Middle frontal gyrus (tissue), 1 donor: Measurements from ENCODE around the gene ATG9A.
"Not testable (repeated sequence)": the region's sequence is repeated elsewhere in the genome, so short reads cannot be mapped to it uniquely, and the experiment has no call there.

ENCODE experiments used
- DNase-seq: peaks from one replicate; pipeline ENCODE4 v3.0.0-alpha.2; 2015; ENCODE audit warnings: low spot score; ENCODE audit errors: extremely low spot score

Gene ATG9A

DNA sequence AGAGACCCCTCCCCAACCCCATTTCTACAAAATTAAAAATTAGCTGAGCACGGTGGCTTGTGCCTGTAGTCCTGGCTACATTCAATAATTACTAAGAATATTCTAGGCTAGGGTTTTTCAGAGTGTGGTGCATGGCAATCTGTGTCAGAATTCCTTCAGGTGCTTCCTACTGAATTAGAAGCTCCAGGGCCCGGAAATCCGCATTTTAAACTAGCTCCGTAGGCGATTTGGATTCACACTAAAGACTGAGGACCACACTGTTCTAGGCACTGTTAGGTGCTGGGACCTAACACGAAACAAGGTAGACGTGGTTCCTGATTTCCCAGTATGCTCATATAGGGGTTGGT, 23.5 kb downstream of the ATG9A start:
- DNase-seq = no peak

DNA sequence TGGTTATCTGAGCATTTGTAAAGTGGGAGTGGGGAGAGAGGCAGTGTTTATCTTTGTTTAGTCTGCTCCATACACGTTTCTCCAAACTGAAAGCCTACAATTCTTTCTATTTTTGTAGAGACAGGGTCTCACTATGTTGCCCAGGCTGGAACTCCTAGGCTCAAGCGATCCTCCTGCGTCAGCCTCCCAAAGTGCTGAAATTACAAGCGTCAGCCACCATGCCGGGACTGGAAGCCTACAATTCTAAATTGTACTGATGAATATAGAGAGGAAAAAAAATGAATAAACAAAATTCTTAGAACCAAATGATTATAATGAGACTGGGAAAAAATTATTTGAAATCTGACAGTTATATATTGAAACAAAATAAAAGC, 24.3 kb downstream of the ATG9A start:
- DNase-seq = no peak

DNA sequence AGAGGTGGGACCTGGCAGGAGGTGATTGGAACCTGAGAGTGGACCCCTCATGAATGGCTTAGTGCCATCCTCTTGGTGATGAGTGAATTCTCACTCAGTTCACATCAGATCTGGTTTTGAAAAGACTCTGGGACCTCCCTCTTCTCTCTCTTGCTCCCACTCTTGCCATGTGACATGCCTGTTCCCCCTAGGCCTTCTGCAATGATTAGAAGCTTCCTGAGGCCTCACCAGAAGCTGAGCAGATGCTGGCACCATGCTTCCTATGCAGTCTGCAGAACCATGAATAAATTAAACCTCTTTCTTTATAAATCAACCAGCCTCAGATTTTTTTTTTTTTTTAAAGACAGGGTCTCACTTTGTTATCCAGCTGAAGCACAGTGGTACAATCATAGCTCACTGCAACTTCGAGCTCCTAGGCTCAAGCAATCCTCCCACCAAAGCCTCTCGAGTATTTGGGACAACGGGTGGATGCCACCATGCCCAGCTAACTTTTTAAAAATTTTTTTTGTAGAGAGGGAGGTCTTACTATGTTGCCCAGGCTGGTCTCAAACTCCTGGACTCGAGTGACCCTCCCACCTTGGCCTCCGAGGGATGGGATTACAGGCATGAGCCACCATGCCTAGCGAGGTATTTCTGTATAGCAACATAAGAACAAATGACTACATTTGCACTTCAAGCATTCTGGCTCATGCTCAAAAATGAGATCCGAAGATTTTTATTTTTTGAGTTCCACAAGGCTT, 24.8 kb downstream of the ATG9A start:
- DNase-seq = no peak

DNA sequence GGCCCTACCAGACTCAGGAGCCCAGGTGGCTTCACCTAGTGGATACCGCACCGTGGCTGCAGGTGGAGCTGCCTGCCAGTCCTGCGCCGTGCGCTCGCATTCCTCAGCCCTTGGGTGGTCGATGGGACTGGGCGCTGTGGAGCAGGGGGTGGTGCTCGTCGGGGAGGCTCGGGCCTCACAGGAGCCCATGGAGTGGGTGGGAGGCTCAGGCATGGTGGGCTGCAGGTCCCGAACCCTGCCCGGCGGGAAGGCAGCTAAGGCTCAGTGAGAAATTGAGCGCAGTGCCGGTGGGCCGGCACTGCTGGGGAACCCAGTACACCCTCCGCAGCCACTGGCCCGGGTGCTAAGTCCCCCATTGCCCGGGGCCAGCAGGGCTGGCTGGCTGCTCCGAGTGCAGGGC, 28.1 kb downstream of the ATG9A start:
- not testable (repeated sequence) for DNase-seq

DNA sequence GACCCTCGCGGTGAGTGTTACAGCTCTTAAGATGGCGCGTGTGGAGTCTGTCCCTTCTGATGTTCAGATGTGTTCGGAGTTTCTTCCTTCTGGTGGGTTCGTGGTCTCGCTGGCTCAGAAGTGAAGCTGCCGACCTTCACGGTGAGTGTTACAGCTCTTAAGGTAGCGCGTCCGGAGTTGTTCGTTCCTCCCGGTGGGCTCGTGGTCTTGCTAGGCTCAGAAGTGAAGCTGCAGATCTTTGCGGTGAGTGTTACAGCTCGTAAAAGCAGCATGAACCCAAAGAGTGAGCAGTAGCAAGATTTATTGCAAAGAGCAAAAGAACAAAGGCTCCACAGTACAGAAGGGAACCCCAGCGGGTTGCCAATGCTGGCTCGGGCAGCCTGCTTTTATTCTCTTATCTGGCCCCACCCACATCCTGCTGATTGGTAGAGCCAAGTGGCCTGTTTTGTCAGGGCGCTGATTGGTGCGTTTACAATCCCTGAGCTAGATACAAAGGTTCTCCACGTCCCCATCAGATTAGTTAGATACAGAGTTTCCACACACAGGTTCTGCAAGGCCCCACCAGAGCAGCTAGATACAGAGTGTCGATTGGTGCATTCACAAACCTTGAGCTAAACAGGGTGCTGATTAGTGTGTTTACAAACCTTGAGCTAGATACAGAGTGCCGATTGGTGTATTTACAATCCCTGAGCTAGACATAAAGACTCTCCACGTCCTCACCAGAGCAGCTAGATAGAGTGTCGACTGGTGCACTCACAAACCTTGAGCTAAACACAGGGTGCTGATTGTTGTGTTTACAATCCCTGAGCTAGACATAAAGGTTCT, 28.7 kb downstream of the ATG9A start:
- DNase-seq = not testable (repeated sequence)

DNA sequence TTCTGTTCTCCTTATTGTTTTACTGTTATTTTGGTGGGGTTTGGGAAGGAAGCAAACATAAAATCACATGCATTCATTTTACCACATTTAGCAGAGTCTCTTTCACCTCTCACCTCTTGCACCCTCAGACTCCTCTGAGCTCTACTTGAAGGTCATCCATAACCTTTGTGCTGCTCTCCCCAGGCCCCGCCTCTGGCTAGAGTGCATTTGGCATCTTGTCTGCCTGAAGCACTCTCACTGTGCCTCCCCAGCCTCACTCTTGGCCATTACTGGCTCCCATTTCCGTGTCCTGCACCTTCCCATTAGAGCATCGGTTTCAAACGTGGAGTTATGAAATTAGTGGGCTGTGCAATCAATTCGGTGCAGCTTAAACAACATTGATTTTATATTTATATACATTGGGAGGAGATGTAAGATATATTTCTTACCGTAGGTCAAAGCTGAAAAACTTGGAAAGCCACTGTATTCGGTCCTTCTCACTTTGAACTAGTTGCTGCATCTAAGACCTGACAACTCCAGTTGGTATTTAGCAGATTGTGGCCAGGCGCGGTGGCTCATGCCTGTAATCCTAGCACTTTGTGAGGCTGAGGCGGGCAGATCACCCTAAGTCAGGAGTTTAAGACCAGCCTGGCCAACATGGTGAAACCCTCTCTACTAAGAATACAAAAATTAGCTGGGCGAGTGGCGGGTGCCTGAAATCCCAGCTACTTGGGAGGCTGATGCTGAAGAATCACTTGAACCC, 29.8 kb downstream of the ATG9A start:
- no peak for DNase-seq

DNA sequence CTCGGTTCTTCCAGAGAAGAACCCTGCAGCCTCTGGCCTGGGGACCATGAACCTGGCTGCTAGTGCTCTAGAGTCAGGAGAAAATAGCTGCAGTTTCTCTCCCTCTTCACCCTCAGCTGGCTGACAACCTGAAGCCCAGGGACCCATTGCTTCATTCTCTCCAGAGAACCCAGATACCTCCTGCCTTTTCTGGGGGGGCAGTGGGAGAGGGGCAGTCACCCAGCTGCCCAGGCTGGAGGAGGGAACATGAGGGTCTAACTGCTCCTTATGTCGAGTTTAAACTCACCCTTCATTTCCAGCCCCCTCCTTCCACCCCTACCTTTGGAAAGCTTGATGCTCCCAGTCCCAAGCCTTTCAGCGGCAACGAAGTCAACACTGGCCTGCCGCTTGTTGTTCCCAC, 30.5 kb downstream of the ATG9A start:
- DNase-seq = no peak

DNA sequence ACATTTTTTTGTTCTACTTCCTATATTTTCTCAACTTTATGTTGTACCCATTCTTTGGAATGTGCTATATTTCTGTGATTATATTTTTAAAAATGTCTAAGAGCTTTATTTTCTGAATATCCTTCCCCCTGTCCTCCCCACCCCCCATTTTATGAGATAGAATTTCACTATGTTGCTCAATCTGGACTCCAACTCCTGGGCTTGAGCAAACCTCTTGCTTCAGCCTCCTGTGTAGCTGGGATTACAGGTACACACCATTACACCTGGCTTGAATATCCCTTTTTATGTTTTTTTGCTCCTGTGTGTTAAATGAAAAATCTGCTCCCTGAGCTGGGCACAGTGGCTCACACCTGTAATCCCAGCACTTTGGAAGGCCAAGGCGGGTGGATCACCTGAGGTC, 32.0 kb downstream of the ATG9A start:
- no peak for DNase-seq

DNA sequence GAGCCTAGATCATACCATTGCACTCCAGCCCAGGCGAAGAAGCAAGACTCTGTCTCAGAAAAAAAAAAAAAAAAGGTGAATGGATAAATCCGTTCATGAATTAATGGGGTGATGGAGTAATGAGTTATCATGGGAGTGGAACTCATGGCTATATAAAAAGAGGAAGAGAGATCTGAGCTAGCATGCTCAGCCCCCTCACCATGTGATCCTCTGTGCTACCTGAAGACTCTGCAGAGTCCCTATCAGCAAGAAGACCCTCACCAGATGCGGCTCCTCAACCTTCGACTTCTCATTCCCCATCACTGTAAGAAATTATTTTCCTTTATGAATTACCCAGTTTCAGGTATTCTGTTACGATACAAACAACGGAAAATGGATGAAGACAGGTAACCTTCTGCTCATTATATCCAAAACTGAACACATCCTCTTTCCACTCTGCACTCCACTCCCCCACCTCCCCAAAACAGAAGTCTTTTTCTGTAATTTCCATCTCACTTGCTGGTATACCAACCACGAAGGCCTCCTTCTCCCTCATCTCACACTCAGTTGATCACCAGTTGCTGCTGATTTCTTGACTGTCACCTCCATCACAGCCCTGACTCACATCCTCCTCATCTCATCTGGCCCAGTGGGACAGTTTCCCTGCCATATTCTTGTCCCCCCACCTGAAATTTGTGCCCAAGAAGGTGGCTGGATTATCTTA, 42.5 kb downstream of the ATG9A start:
- no peak for DNase-seq

DNA sequence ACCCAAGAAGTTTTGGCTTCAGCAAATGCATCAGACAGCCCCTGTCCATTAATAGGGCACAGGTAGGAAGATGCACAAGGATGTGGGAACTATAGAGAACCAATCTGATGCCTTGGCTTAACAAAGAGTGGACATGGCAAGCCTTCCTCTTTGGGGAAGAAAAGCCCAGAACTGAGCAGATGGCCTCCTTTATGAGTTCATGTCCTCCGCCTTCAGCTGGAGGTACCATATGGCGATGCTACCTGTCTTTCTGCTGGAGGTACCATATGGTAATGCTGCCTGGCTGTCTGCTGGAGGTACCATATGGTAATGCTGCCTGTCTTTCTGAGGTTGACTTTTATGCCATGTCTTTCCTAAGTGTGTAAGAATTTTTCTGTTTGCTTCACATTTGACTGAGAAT, 45.3 kb downstream of the ATG9A start:
- no peak for DNase-seq

DNA sequence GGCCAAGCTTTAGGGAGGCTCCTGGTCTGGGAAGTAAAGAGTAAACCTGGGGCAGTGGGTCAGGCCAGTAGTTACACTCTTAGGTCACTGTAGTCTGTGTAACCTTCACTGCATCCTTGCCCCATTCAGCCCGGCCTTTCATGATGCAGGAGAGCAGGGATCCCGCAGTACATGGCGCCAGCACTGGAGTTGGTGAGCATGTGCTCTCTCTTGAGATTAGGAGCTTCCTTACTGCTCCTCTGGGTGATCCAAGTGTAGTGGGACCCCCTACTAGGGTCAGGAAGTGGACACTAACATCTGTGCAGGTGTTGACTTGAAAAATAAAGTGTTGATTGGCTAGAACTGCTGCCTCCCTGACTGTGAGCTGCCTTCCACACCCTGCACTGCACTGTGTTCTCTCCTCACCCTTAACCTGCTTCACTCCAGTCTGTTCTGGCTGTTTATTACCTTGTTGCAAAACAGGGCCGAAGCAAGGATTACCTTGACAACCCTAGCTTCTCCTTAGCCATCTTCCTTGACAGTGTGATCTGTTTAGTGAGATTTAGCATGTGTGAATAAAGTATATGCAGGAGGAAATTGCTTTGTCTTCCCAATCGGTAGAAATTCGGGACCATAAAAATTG, 46.2 kb downstream of the ATG9A start:
- no peak for DNase-seq

DNA sequence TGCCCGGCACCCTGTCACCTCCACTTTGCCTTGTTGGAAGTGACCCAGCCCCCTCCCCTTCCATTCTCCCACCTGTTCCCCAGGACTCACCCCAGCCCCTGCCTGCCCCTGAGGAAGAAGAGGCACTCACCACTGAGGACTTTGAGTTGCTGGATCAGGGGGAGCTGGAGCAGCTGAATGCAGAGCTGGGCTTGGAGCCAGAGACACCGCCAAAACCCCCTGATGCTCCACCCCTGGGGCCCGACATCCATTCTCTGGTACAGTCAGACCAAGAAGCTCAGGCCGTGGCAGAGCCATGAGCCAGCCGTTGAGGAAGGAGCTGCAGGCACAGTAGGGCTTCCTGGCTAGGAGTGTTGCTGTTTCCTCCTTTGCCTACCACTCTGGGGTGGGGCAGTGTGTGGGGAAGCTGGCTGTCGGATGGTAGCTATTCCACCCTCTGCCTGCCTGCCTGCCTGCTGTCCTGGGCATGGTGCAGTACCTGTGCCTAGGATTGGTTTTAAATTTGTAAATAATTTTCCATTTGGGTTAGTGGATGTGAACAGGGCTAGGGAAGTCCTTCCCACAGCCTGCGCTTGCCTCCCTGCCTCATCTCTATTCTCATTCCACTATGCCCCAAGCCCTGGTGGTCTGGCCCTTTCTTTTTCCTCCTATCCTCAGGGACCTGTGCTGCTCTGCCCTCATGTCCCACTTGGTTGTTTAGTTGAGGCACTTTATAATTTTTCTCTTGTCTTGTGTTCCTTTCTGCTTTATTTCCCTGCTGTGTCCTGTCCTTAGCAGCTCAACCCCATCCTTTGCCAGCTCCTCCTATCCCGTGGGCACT, 46.9 kb downstream of the ATG9A start:
- DNase-seq = no peak

DNA sequence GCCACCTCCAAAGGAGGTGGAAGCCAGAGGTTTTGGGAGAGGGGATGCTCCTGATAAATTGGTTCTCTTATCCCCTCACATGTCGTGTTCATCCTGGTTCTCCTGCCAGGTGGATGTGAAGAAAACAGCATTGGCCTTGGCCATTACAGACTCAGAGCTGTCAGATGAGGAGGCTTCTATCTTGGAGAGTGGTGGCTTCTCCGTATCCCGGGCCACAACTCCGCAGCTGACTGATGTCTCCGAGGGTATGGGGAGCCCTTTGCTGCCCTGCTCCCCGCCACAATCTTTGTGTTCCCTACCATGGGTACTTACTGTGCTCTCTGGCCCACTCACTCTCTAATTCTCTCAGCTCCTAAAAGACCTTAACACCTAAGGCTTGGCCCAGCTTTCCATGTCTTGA, 47.9 kb downstream of the ATG9A start:
- no peak for DNase-seq

DNA sequence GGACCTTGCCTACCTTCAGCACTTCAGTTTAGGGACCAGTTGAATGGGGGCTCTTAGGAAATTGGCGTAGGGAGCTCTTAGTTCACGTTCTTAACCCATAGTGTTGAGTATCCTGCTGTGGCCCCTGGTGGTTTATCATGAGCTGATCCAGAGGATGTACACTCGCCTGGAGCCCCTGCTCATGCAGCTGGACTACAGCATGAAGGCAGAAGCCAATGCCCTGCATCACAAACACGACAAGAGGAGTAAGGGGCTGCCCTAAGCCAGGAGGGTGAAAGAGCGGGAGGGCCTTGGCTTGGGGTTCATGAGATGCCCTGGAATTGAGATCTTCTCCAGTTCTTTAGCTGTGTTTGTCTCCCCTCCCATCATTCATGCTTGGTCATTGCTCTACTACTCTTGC, 48.5 kb downstream of the ATG9A start:
- no peak for DNase-seq

DNA sequence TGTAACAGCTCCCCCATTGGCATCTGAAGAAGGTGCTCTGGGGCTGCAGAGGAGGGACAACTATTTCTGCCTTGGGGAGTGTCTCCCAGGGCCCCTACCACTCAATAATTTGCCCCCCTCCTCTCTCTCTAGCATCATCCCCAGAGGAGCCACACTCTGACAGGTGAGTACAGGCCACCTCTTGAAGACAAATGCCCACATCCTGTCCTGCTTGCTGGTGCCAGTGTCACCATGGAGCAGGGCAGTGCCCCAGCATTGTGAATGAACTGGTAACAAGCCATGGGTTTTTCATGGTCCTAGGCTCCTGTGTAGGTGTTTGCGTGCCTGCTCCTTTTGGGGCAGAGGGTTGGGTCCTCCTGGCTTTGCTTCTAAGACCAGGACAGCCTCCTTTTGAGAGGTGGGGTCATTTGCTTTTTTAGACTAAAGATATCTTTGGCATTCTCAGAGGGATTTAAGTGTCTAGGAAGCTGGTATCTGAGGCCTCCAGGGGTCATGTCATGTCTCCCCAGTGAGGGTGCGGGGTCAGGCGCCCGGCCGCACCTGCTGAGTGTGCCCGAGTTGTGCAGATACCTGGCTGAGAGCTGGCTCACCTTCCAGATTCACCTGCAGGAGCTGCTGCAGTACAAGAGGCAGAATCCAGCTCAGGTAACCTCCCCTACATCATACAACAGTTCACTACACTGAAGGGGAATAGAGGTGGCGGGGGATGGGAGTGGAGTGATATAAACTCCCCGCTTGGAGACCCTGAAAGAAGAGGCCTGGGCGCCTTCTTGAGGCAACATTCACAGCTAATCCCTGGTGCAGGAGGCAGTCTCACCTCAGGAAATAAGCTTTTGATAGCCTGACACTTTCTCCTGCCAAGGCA, 49.6 kb downstream of the ATG9A start:
- no peak for DNase-seq

DNA sequence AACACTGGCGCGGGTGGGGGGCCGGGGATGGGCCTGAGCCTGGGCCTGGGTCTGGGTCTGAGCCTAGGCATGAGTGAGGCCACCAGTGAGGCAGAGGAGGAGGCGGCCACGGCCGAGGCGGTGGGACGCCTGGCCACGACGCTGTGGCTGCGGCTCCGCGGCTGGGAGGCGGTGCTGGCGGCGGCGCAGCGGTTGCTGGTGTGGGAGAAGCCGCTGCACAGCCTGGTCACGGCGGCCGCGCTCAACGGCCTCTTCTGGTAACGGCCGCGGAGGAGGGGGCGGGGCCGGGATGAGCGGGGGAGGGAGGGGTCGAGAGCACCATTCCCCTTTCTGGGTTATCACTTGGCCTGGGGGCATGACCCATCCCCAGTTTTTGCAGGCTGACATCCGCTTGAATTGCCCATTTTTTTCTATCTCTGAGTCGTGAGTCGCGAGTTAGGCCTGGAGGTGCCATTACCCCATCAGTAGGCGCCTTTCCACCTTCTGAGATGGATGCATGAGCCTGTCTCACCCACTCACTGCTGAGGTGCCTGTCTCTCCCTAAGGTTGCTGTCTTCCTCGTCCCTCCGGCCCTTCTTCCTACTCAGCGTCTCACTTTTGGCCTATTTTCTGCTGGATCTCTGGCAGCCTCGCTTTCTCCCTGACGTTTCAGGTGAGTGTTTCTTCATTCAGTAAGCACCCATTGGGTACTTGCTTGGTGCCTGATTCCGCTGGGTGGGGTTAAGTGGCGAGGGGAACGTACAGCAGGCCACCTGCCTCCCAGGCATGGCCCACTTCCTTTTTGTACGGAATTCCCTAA, 50.9 kb downstream of the ATG9A start:
- no peak for DNase-seq

DNA sequence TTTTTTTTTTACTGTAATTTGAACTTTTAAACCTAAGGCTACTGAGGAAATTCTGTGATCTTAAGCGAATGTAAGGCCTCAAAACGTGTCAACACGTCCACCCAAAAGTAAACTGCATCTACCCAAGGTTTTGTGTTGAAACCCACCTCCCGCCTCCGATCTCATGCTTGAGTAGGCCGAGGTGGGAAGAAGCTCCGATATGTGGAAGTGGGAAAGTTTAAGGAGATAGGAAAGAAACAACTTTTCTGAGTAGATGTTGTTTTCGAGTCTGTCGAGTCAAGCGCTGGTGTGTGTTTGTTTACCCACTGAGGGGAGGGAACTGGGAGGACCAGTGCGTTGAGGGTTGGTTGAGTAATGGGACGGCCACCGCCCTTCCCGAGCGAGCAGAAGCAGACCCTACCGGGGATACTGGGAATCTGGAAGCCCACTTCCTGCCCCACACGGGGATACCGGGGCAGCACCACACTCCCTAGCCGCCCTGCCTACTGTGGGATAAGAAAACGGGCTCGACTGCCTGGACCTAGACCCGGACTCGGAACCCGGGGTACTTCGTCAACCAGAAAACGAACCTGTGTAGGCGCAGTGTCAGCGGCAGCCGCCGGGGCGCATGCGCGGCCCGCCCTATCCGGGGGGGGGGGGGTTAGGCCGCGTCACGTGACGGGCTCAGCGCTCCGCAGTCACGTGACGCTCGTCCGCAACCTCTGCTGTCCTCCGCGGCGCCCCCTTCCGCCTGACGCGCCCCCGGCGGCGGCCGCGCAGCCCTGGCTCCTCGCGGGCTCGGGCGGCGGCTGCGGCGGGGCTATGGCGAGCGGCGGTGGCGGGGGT, 51.7 kb downstream of the ATG9A start, which contains the start of gene RETREG2:
RETREG2 (plus strand) TSS at position 724 of the 825 bp plus-strand sequence; CDS start at position 802, 78 bp downstream.
- DNase-seq = peak; percentile 83
